Measurements from ENCODE around the gene CCDC93.

The CCDC93 gene

DNA sequence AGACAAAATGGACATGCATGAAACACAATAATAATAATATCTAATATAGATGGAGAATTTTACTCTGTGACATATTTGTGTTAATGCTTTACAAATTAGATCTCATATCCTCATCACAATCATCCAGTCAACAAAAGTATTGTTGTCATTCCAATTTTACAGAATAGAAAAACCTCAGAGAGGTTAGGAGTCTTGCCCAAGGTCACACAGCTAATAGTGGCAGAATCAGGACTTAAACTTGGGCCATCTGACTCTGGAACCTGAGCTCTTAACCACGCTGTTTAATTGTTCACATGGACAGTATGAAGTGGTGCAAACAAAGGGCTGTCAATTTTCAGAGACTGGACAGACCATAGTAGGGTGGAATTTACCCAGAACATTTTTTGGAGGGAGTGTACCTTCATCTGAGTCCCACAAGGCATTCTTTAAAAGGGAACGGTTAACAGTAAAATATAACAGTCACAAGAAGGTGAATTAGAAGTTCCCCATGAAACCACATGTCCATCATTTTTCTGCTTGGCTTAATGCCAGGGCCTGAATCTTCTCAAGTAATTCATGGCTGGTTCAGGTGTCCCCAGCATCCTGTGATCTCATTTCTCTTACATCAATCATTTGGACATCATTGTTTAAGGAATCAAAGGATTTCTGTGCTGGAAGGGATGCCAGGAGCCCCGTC, 35.4 kb upstream of the CCDC93 start:
- H3K9me3 ChIP-seq (ENCODE audit: insufficient read depth, low read length) = no peaks in the 10 kb centered on the region
- no peak for TF ChIP-seq EZH2phosphoT487 (IDR thresholded peaks at IDR 0.05; ENCODE audit: low read depth)
- TF ChIP-seq, protein P1, sequence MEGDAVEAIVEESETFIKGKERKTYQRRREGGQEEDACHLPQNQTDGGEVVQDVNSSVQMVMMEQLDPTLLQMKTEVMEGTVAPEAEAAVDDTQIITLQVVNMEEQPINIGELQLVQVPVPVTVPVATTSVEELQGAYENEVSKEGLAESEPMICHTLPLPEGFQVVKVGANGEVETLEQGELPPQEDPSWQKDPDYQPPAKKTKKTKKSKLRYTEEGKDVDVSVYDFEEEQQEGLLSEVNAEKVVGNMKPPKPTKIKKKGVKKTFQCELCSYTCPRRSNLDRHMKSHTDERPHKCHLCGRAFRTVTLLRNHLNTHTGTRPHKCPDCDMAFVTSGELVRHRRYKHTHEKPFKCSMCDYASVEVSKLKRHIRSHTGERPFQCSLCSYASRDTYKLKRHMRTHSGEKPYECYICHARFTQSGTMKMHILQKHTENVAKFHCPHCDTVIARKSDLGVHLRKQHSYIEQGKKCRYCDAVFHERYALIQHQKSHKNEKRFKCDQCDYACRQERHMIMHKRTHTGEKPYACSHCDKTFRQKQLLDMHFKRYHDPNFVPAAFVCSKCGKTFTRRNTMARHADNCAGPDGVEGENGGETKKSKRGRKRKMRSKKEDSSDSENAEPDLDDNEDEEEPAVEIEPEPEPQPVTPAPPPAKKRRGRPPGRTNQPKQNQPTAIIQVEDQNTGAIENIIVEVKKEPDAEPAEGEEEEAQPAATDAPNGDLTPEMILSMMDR (IDR thresholded peaks at IDR 0.05; ENCODE audit: low read depth, low read length) = no peak
- no peak overlapping the region for H2AFZ ChIP-seq (ENCODE audit: low read depth, low read length)
- no peaks in the 10 kb centered on the region for H3K79me2 ChIP-seq (ENCODE audit: low read length)
- peaks cover 52% of the 10 kb centered on the region for H3K4me1 ChIP-seq (ENCODE audit: low read length)
- no peaks in the 10 kb centered on the region for H3K27me3 ChIP-seq (ENCODE audit: low read depth, low read length)
- peak overlapping the region; percentile 31; the same call in 1 of the 2 replicates for H3K9ac ChIP-seq (ENCODE audit: low read length)
- H3K36me3 ChIP-seq (replicated peaks; ENCODE audit: low read depth, low read length) = no peaks in the 10 kb centered on the region
- no peaks in the 10 kb centered on the region for H4K20me1 ChIP-seq (ENCODE audit: insufficient read depth, low read length)
- H3K4me3 ChIP-seq (ENCODE audit: low read length) = peak overlapping the region; percentile 12; the same call in 1 of the 2 replicates
- H3K4me2 ChIP-seq (ENCODE audit: low read length) = peak overlapping the region; percentile 54
- H3K27ac ChIP-seq (ENCODE audit: low read length) = peak overlapping the region; percentile 76

DNA sequence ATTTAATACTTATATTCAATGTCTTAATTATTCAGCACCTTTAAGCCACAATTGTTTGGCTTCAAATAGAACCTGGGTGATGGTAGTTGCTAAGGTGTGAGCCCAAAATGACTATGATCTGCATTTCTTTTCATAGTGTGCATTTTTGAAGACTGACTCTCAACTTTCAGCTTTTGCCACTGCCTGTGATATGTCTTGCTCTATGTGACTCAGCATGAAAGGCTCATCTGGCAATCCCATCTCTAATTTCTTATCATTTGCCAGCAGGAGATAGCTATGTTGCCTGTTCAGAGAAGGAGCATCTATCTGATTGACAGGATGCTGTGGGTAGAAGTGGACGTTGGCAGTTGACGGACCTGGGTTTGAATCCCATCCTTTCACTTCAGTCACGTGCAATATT, 34.5 kb upstream of the CCDC93 start:
- no peak overlapping the region for H3K27ac ChIP-seq (ENCODE audit: low read length)
- H2AFZ ChIP-seq (ENCODE audit: low read depth, low read length) = no peak overlapping the region
- TF ChIP-seq EZH2phosphoT487 (IDR thresholded peaks at IDR 0.05; ENCODE audit: low read depth) = no peak
- TF ChIP-seq, protein P1 (IDR thresholded peaks at IDR 0.05; ENCODE audit: low read depth, low read length) = no peak
- no peak overlapping the region for H3K9ac ChIP-seq (ENCODE audit: low read length)
- H4K20me1 ChIP-seq (ENCODE audit: insufficient read depth, low read length) = no peaks in the 10 kb centered on the region
- no peaks in the 10 kb centered on the region for H3K36me3 ChIP-seq (replicated peaks; ENCODE audit: low read depth, low read length)
- no peaks in the 10 kb centered on the region for H3K9me3 ChIP-seq (ENCODE audit: insufficient read depth, low read length)
- H3K4me1 ChIP-seq (ENCODE audit: low read length) = peaks cover 47% of the 10 kb centered on the region
- H3K27me3 ChIP-seq (ENCODE audit: low read depth, low read length) = no peaks in the 10 kb centered on the region
- no peaks in the 10 kb centered on the region for H3K79me2 ChIP-seq (ENCODE audit: low read length)
- no peak overlapping the region for H3K4me3 ChIP-seq (ENCODE audit: low read length)
- H3K4me2 ChIP-seq (ENCODE audit: low read length) = no peak overlapping the region

- H3K4me2 ChIP-seq (ENCODE audit: low read length) = peak overlapping the region; percentile 75
- H3K27me3 ChIP-seq (ENCODE audit: low read depth, low read length) = peaks cover 3% of the 10 kb centered on the region; the same call in 1 of the 2 replicates
- H3K9me3 ChIP-seq (ENCODE audit: insufficient read depth, low read length) = no peaks in the 10 kb centered on the region
- no peaks in the 10 kb centered on the region for H3K36me3 ChIP-seq (replicated peaks; ENCODE audit: low read depth, low read length)
- H3K4me3 ChIP-seq (ENCODE audit: low read length) = peak overlapping the region; percentile 52
- H4K20me1 ChIP-seq (ENCODE audit: insufficient read depth, low read length) = no peaks in the 10 kb centered on the region
- no peaks in the 10 kb centered on the region for H3K79me2 ChIP-seq (ENCODE audit: low read length)
- H3K27ac ChIP-seq (ENCODE audit: low read length) = no peak overlapping the region
- peaks cover 47% of the 10 kb centered on the region for H3K4me1 ChIP-seq (ENCODE audit: low read length)
- TF ChIP-seq, protein P1 (IDR thresholded peaks at IDR 0.05; ENCODE audit: low read depth, low read length) = peak; percentile 21
- no peak for TF ChIP-seq EZH2phosphoT487 (IDR thresholded peaks at IDR 0.05; ENCODE audit: low read depth)
- peak overlapping the region; percentile 41 for H3K9ac ChIP-seq (ENCODE audit: low read length)
- peak overlapping the region; percentile 67 for H2AFZ ChIP-seq (ENCODE audit: low read depth, low read length)
Measured at GRCh38 chr2:118047380-118047826, 33.5 kb upstream of the CCDC93 start.

GRCh38 chr2:118046634-118047210, 32.9 kb upstream of the CCDC93 start:
- peaks cover 3% of the 10 kb centered on the region; the same call in 1 of the 2 replicates for H3K27me3 ChIP-seq (ENCODE audit: low read depth, low read length)
- peak overlapping the region; percentile 41 for H3K9ac ChIP-seq (ENCODE audit: low read length)
- no peaks in the 10 kb centered on the region for H4K20me1 ChIP-seq (ENCODE audit: insufficient read depth, low read length)
- no peaks in the 10 kb centered on the region for H3K9me3 ChIP-seq (ENCODE audit: insufficient read depth, low read length)
- H3K4me2 ChIP-seq (ENCODE audit: low read length) = peak overlapping the region; percentile 75
- no peak overlapping the region for H3K27ac ChIP-seq (ENCODE audit: low read length)
- H3K4me1 ChIP-seq (ENCODE audit: low read length) = peaks cover 47% of the 10 kb centered on the region
- TF ChIP-seq, protein P1 (IDR thresholded peaks at IDR 0.05; ENCODE audit: low read depth, low read length) = peak; percentile 82
- TF ChIP-seq EZH2phosphoT487 (IDR thresholded peaks at IDR 0.05; ENCODE audit: low read depth) = no peak
- H2AFZ ChIP-seq (ENCODE audit: low read depth, low read length) = peak overlapping the region; percentile 67
- H3K4me3 ChIP-seq (ENCODE audit: low read length) = peak overlapping the region; percentile 52
- no peaks in the 10 kb centered on the region for H3K36me3 ChIP-seq (replicated peaks; ENCODE audit: low read depth, low read length)
- no peaks in the 10 kb centered on the region for H3K79me2 ChIP-seq (ENCODE audit: low read length)

All from OCI-LY3 (cell line).